ENCODE results near the gene NHLRC4. TPM values are rescaled to one million over a fixed set of nuclear protein-coding genes. Genes with fewer than 3 reads are reported as not detected.

Gene NHLRC4
- total RNA-seq, 2 donors from 2014 or later = 0.52 TPM; not detected in 1

- Histone ChIP-seq H3K4me3 (no peak overlapping the region), H3K27me3 (no peaks in the 10 kb centered on the region), H3K4me1 (no peaks in the 10 kb centered on the region), H3K36me3 (replicated peaks in 1 of 2; ENCODE audit: insufficient read depth in 1 of 2, low read depth in 2 of 2) (peaks cover 4 to 9% of the 10 kb centered on the region in 2 donors), H3K27ac (no peak overlapping the region), H3K9me3 (no peaks in the 10 kb centered on the region)
- 92 to 100% methylated on average over 5 to 20 of the region's 21 CpGs for WGBS, 2 donors
- intact Hi-C loops (cut with DNase I) = no loop called here
- DNase-seq (no peak), ATAC-seq (no peak)
- TF ChIP-seq POLR2A (IDR thresholded peaks at IDR 0.05) (no peak), CTCF (IDR thresholded peaks at IDR 0.05) (no peak)
Observed at GRCh38 chr16:548586-548985, 18.2 kb upstream of the NHLRC4 start.

- no peaks in the 10 kb centered on the region for H3K27me3 ChIP-seq
- no peaks in the 10 kb centered on the region for H3K4me1 ChIP-seq
- TF ChIP-seq CTCF (IDR thresholded peaks at IDR 0.05) (no peak), POLR2A (IDR thresholded peaks at IDR 0.05) (no peak)
- H3K36me3 ChIP-seq (replicated peaks in 1 of 2; ENCODE audit: insufficient read depth in 1 of 2, low read depth in 2 of 2) = peaks cover 4 to 9% of the 10 kb centered on the region in 2 donors
- H3K9me3 ChIP-seq = no peaks in the 10 kb centered on the region
- H3K27ac ChIP-seq = no peak overlapping the region
- no peak for ATAC-seq
- no peak for DNase-seq
- intact Hi-C loops (cut with DNase I) = no loop called here
- no peak overlapping the region for H3K4me3 ChIP-seq
- 92 to 97% methylated on average over 22 to 50 of the region's 54 CpGs for WGBS, 2 donors
Observed at GRCh38 chr16:549544-550263, 17.1 kb upstream of the NHLRC4 start.

- TF ChIP-seq CTCF (IDR thresholded peaks at IDR 0.05) (no peak), POLR2A (IDR thresholded peaks at IDR 0.05) (no peak)
- intact Hi-C loops (cut with DNase I) = no loop called here
- no peaks in the 10 kb centered on the region for H3K9me3 ChIP-seq
- H3K36me3 ChIP-seq (replicated peaks in 1 of 2; ENCODE audit: insufficient read depth in 1 of 2, low read depth in 2 of 2) = peaks cover 4 to 9% of the 10 kb centered on the region in 2 donors
- DNase-seq (no peak), ATAC-seq (no peak)
- H3K27me3 ChIP-seq = no peaks in the 10 kb centered on the region
- H3K4me3 ChIP-seq = no peak overlapping the region
- 90 to 93% methylated on average over 4 to 27 of the region's 28 CpGs for WGBS, 2 donors
- no peaks in the 10 kb centered on the region for H3K4me1 ChIP-seq
- H3K27ac ChIP-seq = no peak overlapping the region
Observed at GRCh38 chr16:551210-551609, 15.6 kb upstream of the NHLRC4 start.

GRCh38 chr16:552171-552570 lies 14.6 kb upstream of the NHLRC4 start:
- intact Hi-C loops (cut with DNase I) = no loop called here
- no peaks in the 10 kb centered on the region for H3K27me3 ChIP-seq
- H3K27ac ChIP-seq = no peak overlapping the region
- no peaks in the 10 kb centered on the region for H3K4me1 ChIP-seq
- H3K9me3 ChIP-seq = no peaks in the 10 kb centered on the region
- TF ChIP-seq CTCF (IDR thresholded peaks at IDR 0.05) (no peak), POLR2A (IDR thresholded peaks at IDR 0.05) (no peak)
- H3K36me3 ChIP-seq (replicated peaks in 1 of 2; ENCODE audit: insufficient read depth in 1 of 2, low read depth in 2 of 2) = peaks cover 4 to 9% of the 10 kb centered on the region in 2 donors
- no peak for DNase-seq
- ATAC-seq = no peak
- WGBS, 2 donors = 97% methylated on average over 9 of the region's 35 CpGs; no CpG with 5 or more reads in 1 of the 2 donors
- H3K4me3 ChIP-seq = no peak overlapping the region

All from body of pancreas (tissue), 4 donors.